HG03439 (cell line): Measurements from ENCODE around the gene SCN9A.
"Not testable (repeated sequence)": the region's sequence is repeated elsewhere in the genome, so short reads cannot be mapped to it uniquely, and the experiment has no call there.

Experiments used
- ATAC-seq: cut with Tn5 transposase; IDR thresholded peaks from one replicate; pipeline ENCODE4 v1.9.1; 2021; ENCODE audit warnings: mild to moderate bottlenecking, moderate library complexity; ENCODE audit not compliant: unreplicated experiment

Gene SCN9A

DNA sequence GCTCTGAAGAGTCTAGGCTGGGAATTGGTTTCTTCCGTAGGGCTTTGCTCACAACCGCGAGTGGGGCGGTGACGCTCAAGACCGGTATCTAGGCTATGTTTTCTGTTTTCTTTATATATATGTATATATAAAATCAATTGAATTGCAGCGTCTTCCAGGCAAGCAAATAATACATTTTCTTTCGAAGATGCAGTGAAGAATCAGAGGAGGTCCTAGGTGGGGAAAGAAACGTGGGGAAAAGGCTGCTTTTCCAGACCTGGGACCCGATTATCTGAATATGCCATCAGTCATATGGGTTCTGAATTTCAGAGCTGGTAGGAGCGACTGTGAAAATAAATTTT lies 714 bp upstream of the SCN9A start:
- no peak for ATAC-seq

GRCh38 chr2:166375195-166375735 lies 479 bp downstream of the SCN9A start:
- no peak for ATAC-seq

- ATAC-seq = no peak
These were observed 1.8 kb downstream of the SCN9A start for GRCh38 chr2:166373951-166374350.

- no peak for ATAC-seq
These were observed 2.2 kb downstream of the SCN9A start for GRCh38 chr2:166373539-166373938.

DNA sequence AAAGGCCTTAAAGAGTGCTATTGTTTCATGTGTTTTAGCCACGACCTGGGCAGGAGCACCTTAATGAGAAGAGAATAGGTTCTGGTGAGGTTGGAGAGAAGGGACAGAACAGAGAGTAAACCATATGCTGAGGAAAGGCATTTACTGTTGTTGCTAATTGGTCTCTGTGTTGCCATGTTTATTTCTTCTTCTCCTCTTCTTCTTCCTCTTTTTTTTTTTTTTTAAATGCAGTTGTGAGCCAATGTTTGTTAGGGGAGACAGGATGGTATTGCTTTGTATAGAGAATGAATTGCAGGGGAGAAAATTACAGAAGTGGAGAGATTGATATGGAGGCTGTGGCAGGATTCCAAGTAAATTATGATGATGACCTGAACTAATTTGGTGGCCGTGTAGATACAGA lies 2.6 kb downstream of the SCN9A start:
- ATAC-seq = no peak

- ATAC-seq = no peak
These were observed 3.7 kb downstream of the SCN9A start for GRCh38 chr2:166372046-166372445.

DNA sequence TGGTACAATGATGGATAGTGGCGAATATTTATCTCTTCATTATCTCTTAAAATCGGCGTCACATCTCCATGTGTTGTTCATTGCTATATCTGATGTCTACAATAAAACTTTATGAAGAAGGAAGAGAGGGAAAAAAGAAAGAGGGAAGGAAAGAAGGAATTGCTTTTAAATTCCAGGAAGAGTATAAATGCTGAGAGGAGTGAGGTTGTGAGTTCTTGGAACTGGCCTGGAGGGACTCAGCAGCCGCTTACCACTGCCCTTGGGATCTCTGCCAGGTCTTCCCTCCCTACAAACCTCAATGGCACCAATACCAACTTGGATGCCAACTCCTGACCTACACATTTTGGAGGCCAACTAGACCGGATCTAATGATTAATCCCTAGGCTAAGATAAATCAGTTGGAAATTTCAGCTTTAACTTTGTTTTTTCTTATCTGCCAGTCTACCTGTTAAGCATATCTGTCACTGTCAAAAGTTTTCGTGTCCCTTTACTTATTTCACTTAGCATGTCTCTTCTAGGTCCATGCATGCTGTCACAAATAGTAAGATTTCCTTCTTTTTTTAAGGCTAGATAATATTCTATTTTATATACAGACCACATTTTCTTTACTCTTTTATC lies 9.8 kb downstream of the SCN9A start:
- no peak for ATAC-seq

- no peak for ATAC-seq
These were observed 10.5 kb downstream of the SCN9A start for GRCh38 chr2:166365239-166365638.

GRCh38 chr2:166364476-166365161 lies 11.1 kb downstream of the SCN9A start:
- no peak for ATAC-seq

GRCh38 chr2:166361351-166362153 lies 14.2 kb downstream of the SCN9A start:
- no peak for ATAC-seq

- no peak for ATAC-seq
These were observed 14.8 kb downstream of the SCN9A start for GRCh38 chr2:166360906-166361305.

DNA sequence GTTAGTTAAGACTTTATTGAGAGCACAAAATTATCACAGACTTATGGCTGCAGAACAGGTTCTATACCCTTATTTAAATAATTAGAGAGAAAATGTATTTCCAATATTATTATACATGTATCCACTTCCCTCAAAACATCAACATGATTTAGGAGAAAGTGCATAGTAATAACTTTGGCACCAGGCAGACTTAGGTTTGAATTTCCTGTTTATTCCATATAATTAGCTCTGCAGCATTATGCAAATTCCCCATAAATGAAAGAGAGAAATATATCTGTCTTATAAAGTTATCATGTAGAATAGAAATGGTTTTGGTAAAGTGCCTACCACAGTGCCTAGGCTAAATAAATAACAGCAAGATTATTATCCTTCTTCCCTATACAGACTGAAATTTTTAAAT lies 15.3 kb downstream of the SCN9A start:
- ATAC-seq = no peak

GRCh38 chr2:166357950-166358321 lies 17.8 kb downstream of the SCN9A start:
- ATAC-seq = not testable (repeated sequence)

GRCh38 chr2:166357068-166357949 lies 18.4 kb downstream of the SCN9A start:
- no peak for ATAC-seq

GRCh38 chr2:166351319-166351718 lies 24.4 kb downstream of the SCN9A start:
- no peak for ATAC-seq

- no peak for ATAC-seq
These were observed 25.2 kb downstream of the SCN9A start for GRCh38 chr2:166350525-166350924.

- ATAC-seq = no peak
These were observed 31.2 kb downstream of the SCN9A start for GRCh38 chr2:166344286-166345113.

GRCh38 chr2:166343467-166343866 lies 32.3 kb downstream of the SCN9A start:
- no peak for ATAC-seq

DNA sequence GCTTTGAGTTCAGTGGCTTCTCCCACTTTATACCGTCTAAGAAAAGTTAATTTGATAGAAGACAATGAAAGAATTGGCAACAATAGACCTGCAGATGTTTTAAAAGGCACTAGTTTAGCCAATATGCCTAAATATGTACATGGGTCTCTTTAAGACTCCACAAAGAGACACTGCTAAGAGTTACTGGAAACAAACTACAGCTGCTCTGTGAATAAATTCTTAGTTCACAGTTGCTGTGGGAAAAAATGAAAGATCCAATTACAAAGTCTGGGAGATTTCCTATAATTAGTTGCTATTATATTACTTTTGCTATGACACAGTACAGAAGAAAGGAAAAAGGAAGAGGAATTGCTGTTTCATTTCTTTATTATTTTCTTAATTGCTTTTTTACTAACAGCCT lies 34.3 kb downstream of the SCN9A start:
- no peak for ATAC-seq

DNA sequence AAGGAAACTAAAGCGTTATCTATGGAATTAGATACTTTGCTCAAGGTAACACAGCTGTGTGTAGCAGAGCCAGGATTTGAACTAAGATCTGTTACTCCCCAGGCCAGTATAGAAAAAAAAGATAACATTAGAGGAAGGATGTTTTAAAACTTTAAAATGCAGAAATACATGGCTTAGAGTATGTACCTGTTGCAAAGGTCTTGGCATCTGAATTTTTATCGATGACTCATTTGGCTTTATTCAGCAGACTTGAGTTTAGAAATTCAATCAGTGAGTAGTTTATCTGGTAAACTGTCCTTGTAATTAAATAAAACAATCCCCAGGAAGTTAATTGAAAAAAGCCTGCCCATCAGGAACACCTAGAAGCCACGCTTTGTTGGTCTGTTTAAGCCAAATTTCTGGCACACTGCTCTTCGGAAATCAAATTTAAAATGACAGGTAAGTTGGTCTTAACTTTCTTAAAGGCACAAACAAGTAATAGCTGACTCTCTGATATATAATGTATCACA lies 36.9 kb downstream of the SCN9A start:
- ATAC-seq = no peak
